ENCODE measurements around the gene SLC14A1.

DNA sequence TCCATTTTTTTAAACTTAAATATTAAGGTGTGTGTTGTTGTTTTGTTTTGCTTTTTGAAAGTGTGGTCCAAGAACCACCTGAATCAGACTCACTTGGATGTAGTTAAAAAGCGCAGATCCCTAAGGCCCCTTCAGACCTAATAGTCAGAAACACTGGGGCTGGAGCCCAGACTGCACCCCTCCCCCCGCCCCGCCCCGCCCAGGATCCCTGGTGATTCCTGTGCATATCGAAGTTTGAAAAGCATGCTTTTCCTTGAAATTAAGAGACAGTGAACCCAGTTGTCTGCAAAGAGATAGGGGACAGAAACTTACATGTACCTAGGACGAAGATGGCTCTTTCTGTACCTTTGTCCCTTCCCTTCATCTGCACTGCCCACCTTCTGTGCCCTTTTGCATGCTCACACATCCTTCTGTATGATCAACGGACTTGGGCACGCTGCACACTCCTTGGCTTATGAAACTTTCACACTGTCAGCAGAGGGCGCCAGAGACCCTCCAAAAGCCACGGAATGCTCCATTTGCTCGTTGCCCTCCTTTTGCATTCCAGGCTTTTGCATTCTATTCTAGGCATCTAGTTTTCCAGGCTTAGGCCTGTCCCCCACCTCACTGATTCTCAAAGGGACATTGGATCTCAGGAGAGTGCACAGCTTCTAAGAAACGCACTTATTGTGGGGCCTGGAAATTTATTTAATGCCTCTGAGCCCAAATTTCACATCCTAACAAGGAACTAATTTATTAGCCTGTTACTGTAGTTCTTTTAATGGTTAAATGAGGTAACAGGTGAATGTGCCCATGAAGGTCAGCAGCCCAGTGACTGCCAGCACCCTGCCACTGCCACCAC, 32.8 kb upstream of the SLC14A1 start:
- TF ChIP-seq POLR2A (IDR thresholded peaks at IDR 0.05; ENCODE audit: low read length) = no peak
- no peak for TF ChIP-seq GATA1 (IDR thresholded peaks at IDR 0.05; ENCODE audit: low read depth, low read length)
